KBM-7 (cell line): ENCODE results near the gene GRID2.
"Not testable (repeated sequence)": the region's sequence is repeated elsewhere in the genome, so short reads cannot be mapped to it uniquely, and the experiment has no call there.

Source experiments
- DNase-seq: peaks from one replicate; pipeline ENCODE4 v3.0.0-alpha.2; 2015
- in situ Hi-C: fragments of 300-500 bp; cut with MboI; formaldehyde crosslinking; loops from 2 replicates; pipeline ENCODE4 v1.14.3; 2020; ENCODE audit warnings: low sequenced_read_pairs, low pct_unique_long_range_greater_than_20kb, mixed read lengths

The GRID2 gene

DNA sequence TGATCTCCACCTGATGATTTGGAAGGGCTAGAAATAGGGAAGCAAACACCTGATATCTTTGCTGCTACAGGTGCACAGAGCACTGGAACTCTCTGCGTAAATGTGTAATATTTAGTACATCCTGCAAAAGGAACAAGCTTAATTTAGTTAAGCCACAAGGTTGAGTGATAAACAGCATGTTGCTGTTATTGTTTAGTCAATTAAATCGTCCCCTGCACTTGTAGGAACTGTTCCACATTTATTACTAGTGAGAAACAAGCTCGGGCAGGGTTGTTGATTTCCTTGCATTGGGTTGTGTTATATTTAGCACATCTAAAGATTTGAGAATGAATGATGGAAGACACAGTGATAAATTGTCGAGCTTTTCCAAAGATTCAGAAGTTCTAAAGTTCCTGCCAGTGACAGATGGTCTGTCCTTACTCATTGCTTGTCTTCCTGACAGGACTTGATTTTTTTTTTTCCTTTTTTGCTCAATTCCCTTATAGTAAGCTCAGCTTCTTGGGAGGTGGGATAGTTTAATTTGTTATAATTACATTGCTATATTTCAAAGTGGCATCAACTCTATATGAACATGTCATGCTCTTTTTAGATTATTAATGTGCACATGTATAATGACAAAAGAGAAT lies 897.8 kb downstream of the GRID2 start:
- no peak for DNase-seq

DNA sequence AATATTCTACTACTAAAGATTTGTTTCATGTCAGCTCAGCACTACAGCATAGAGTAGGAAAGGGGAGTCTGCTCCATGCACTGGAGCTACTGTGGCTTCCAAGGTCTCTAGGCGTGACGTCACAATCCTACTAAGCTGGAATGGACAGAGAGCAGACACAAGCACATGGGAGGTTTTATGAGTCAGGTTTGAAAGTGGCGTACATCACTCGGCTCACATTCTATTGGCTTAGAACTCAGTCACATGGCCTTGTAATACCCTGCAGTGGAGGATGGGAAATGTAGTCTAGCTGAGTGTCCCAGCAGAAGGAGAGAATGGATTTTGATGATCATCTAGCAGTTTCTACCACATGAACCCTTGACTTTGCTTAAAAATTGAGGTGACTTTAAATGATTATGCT lies 899.9 kb downstream of the GRID2 start:
- in situ Hi-C loops, result no loop called here
- peak; percentile 11 for DNase-seq

More for the DNA sequence above, 897.8 kb downstream of the GRID2 start:
- in situ Hi-C loops, result no loop called here

DNA sequence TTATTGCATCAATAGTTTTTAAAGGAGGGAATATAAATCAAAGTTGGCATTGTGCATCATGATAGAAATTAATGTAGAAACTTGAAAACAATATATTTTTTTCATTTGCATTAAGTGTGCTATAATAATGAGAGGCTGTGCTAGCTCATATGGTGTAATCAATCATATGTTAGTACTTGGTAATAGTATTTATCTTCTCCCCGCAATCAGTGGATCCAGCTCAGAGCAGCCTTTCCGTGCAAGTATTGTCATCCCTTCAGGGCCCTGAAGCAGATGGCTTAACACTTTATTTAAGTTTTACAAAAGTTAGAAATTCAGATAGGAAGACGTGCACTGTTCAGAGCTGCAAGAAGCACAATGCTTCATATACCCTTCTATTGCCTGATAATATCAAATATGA lies 908.5 kb downstream of the GRID2 start:
- DNase-seq, result no peak
- in situ Hi-C loops, result no loop called here

DNA sequence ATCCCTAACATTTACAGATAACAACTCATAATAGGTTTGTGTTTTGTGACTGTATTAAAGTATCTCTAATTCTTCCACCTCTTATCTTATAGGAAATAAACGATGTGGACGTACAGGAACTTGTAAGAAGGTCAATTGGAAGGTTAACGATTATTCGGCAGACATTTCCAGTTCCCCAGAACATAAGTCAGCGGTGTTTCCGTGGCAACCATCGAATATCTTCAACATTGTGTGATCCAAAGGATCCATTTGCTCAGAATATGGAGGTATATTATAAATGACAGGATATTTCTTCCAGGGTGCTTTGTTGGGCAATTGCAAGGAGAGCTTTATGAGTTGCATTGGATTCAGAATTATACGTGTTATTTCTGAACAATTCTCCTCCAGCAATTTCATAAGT lies 912.9 kb downstream of the GRID2 start:
- in situ Hi-C loops, result no loop called here
- DNase-seq, result no peak

DNA sequence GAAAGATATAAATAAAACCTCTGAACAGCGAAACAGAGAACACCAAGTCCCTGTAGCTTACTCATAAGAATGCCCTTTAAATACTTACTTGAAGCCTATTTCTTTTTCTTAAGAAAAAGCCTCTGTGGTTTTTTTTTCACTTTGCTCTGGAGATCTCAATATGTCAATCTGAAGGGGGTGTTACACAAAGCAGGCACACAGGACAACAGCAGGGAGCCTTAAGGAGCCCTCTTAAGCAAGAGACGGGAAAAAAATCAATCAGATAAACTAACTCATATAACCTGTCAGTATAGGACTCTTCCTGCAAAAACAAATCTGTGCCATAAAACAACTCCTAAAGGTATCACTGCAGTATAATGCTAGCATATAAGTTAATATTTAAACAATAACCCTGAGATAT lies 913.7 kb downstream of the GRID2 start:
- no peak for DNase-seq
- in situ Hi-C loops, result no loop called here

DNA sequence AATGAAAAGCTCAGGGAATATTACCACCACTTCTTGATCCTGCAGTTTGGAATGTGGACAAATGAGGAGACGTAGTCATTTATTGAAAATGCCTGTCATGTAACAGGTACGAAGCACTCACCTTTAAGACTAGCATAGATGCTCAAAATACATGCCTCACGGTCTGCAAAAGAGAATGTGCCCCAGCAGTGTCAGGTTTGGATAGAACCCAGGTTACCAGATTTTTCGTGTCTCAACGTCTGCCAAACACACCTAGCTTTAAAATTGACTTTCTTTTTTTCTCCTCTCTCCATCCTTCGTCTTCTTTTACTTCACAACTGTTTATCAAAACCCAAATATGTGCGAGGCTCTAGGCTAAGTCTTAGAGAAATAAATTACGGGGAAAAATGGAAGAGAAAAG lies 918.0 kb downstream of the GRID2 start:
- in situ Hi-C loops, result no loop called here
- no peak for DNase-seq

DNA sequence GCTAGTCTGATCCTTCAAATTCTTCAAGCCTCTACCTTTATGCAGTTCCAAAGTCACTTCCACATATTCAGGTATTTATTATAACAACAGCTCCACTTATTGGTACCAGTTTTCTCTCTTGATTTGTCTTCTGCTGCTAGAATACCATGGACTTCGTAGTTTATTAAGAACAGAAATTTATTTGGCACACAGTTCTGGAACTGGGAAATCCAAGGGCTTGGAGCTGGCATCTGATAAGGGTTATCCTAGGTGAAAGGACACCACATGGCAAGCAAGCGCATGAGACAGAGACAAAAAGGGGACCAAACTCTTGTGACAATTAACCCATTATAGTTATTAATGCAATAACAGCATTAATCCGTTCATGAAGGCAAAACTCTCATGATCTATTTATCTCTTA lies 924.3 kb downstream of the GRID2 start:
- in situ Hi-C loops, result no loop called here
- DNase-seq, result no peak

DNA sequence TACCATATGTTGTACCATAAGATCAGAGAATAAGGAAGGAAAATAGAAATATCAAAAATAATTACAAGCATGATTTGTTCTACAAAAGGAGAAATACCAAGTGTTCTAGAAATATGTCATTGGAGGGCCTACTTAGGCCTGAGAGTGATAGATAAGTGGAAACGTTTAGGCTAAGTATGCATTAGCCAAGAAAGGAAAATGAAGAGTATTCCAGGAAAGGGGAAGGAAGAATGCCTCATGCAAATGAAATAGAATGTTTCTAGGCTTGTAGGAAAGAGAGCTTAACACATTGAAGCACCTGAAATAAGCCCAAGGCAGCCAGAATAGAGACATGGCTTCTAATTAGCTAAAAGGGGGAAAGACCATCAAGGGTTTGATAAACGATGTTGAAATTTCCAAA lies 929.1 kb downstream of the GRID2 start:
- DNase-seq, result no peak
- in situ Hi-C loops, result no loop called here

DNA sequence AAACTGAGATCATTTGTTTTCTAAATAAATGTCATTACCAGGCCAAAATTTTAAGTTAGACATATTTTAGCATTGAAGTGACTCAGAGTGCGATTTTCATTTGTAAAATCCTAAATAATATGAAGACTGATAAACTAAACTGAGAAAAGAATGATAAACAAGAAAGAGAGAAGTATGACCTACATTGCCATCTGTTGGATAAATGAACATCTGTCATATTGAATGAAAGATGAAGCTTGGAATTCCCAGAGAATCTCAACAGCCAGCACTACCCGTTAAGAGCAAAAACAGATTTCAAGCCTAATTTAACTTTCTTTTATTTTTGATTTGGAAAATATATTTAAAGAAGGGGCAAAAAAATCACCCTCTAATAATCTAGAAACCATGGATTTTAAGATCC lies 933.8 kb downstream of the GRID2 start:
- no peak for DNase-seq
- in situ Hi-C loops, result no loop called here

DNA sequence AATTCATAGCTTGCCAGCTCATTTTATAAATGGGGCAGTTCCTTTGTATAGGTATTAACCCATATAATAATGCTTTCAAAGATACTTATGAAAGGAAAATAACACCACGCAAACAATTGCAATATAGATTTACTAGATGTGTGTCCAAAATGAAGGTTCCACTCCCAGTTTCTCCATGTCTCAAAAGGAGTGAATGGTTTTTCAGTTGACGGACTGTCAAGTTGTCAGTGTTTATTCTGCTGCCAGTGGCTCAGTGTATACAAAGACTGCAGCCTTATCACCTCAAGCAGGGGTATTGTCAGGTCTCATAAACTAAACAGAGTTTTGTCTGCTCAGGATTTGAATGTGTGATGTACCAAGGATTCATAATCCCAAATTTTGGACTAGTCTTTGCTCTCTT lies 939.5 kb downstream of the GRID2 start:
- in situ Hi-C loops, result no loop called here

DNA sequence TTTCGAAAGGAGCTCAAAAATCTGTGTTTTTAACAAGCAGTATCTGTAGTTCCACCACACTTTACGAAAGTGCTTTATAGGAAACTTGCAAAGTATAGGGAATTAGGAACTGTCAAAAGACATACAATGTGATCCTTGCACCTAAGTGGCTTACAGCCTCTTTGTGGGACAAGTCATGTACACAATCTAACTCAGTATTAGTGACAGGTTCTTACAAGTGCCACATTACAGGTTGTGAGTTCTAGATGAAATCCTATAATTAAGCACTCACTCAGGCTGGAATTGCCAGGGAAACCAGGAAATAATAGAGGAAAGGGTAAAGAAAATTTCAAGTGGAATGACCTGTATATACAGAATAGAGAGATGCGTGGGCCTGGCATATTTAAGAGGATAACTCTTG lies 957.4 kb downstream of the GRID2 start:
- in situ Hi-C loops, result no loop called here
- DNase-seq, result no peak

More for the DNA sequence above, 939.5 kb downstream of the GRID2 start:
- DNase-seq, result no peak

DNA sequence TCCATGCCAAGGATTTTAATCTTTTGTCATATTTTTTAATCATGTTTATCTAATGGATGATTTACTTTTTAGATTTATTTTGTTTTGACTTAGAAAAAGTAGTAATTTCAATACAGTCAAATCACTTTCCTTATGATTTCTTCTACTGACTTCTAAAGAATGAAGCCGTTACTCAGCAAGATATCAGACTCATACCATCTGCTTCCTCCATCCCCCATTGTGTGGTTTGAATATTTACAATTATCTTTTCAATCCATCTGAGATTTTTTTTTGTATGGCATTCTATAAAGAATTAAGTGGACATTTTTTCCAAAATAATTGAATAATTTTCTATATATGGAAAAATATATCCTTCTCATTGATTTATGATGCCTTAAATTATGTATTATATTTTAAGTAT lies 959.4 kb downstream of the GRID2 start:
- in situ Hi-C loops, result no loop called here
- no peak for DNase-seq

DNA sequence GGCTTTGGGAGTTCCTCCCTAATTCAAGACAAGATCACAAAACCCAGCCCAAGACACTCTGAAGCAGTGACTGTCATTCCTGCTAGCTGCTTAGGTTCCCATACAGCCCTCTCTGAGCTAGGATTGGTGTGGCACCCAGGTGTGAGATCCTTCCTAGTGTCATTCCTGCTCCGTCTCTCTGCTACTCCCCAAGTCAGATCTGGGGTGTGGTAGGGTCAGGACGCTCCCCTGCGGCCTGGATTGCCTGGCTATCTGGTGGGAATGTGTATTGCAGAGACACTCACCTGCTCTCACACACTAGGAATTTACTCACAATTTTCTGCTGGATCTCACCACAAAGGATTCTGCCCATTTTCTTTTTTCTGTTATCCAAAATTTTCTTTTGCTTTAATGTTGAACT lies 964.0 kb downstream of the GRID2 start:
- no peak for DNase-seq
- in situ Hi-C loops, result no loop called here

DNA sequence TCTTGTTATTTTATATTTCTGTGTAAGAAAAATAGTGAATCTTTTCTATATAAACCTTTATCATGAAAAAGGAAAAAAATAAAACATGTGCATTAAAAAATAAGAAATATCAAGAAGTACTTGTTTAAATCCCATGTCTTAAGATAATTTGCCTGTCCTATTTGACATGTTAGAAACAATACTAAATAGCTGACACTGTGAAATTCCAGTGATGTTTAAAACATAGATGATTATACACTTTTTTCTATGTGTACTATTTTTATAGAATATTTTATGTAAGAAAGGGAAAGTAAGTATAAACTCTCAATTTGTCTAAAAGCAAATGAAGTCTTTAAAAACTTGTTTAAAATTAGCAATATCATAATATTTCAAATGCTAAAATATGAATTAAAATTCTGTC lies 981.6 kb downstream of the GRID2 start:
- in situ Hi-C loops, result no loop called here

DNA sequence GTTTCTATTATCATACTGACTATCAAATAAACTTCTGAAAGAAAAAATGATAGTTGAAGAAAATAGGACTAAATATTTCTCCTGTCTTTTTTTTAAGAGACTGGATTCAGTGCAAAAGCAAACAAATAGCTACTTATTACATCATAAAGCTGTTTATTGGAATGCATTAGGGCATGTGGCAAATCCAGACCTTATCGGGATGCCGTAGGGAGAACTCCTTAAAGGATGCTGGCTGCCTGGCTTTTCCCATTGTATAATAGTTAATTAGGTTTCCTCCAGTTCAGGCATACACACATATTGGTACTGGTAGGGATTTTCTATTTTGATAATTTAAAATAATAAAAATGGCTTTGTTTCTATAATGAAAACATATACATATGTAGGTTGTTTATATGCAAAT lies 985.5 kb downstream of the GRID2 start:
- in situ Hi-C loops, result no loop called here
- DNase-seq, result no peak

More for the DNA sequence above, 981.6 kb downstream of the GRID2 start:
- DNase-seq, result no peak

DNA sequence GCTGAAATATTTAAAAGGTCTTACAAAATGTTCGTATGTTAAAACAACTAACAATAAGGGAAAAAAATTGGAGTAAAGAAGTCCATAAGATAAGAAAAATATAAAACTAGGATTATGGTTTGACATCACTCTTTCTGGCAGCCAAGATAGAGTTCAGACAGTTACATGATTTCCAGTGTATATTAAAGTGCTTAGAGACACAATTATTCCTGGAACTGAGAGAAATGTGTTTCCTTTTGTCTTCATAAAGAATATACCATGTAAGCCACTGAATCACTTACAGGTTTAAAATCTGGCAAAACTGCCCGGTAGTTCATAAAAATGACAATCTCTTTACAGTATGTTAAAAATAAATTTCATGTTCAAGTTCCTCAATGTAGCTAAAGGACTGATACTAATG lies 986.1 kb downstream of the GRID2 start:
- in situ Hi-C loops, result no loop called here
- no peak for DNase-seq

DNA sequence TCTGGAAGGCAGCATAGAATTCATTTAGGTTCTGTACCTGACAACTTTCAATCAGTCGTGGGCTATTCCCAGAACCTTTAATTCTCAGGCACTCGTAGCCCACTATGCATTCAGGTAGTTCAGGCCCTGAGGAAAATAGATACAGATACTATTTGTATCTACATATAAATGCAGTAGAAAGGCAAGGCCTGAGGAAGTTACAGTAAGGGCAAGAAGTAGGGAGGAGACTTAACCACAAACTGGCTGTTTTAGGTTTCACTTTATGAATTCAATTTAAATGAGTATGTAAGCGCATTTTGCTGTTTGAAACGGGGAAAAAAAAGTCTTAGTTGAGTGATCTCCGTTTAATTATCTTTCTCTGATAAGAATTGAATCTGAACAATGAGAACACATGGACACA lies 995.4 kb downstream of the GRID2 start:
- in situ Hi-C loops, result no loop called here
- no peak for DNase-seq

DNA sequence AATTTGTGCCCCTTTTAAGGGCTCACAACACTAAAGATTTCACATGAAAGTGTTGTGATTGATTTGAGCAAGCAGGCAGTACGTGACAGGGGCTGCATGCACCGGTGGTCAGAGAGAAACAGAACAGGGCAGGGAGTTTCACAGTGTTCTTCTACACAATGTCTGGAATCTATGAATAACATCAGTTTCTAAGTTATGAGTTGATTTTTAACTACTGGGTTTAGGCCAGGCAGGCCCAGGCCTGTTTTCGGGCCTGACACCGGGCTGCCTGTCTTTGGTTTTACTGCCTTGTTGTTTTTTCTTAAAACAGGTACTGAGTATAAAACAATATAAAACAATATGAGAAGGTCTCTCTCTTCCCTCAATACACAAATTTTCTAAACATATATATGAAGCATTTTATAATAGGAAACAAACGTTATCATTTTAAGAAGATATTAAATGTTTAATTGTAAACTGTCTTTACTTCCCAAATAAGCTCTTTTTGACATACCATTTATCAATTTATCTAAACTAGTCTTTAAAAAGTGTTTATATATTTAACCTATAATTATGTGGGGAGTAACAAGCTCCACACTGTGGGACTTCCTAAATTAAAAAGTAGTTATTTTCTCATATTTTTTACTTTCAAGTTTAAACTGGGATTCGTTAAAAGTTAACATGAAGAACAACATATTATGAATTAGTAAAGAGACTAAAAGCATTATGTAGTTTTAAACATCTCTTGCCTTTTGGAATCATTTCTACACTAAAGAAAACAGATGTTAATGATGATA lies 997.2 kb downstream of the GRID2 start:
- DNase-seq, in situ Hi-C loops: not testable (repeated sequence)

DNA sequence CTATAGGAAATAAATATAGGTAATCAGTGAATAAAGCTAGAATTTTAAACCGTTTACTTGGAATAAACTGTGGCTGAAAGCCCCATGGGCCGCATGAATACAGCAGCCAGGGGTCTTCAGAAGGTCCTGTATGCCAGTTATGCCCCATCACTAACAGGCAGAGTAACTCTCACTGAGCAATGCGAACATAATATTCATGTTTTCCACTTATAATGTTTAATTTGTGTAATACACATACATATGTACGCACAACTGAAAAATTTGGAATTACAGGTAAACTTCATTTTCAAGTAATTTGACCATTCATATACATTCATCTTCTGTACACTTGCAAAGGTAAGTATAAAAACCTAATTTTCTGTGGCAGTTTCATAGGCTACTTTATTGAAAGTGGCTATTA lies 998.5 kb downstream of the GRID2 start:
- no peak for DNase-seq
- in situ Hi-C loops, result no loop called here

DNA sequence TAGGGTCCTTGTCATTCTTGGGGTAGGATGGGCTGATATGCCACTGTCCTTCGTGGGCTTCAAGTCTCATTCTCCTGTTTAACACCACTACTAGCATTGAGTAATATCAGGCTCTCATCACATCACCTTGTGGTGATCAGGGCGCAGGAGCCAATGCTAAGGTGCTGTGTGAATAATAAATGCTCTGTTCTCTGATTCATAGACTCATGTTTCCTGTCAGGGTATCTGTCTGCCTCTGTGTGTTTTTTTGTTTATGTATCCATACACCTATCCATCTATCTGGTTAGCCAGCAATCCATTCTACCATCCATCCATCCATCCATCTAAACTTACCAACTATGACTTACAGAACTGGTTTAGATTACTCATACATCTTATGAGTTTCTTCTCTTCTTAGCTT lies 999.7 kb downstream of the GRID2 start:
- DNase-seq, result no peak
- in situ Hi-C loops, result no loop called here

DNA sequence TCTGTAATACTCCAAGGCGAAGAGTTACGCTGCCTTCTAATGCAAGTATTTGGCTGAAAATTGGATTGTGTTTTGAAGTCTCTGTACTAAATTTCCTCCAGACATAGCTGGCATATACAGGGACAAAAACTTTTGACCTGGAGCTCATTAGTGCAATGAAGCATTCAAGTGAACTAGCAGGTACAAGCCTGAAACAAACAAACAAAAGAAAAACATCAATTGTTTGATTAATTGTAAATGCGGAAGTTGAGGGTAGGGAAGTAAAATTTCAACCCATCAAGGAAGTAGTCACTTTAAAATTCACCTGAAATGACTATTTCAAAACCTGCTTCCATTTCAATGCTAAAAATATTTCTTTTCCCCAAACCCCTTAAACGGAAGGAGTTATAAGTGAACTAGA lies 1008.5 kb downstream of the GRID2 start:
- in situ Hi-C loops, result no loop called here
- no peak for DNase-seq
